Endothelial cell of umbilical vein (primary cell): Measurements from ENCODE around the gene CXCL9. TPM values are rescaled to one million over a fixed set of nuclear protein-coding genes. Genes with fewer than 3 reads are reported as not detected.
"Not testable (repeated sequence)": the region's sequence is repeated elsewhere in the genome, so short reads cannot be mapped to it uniquely, and the experiment has no call there.

Experiments
- BruUV-seq: library from RNA; stranded (reverse); fragments of 400-500 nt; replicated peaks from 2 replicates; lab custom pipeline; 2021; lab: Mats Ljungman, UMichigan
- CTCF ChIA-PET: fragments of 300-600, 350-600 bp; sonication (Branson Sonifier 250); formaldehyde crosslinking; loops from one replicate; lab custom pipeline; 2021; ENCODE audit warnings: antibody characterized with exemption, inconsistent platforms; lab: Charles Lee
- POLR2A ChIA-PET: fragments of 300-600, 350-600 bp; sonication (Branson Sonifier 250); formaldehyde crosslinking; loops from one replicate; lab custom pipeline; 2021; ENCODE audit warnings: antibody characterized with exemption, inconsistent platforms; lab: Charles Lee
- DNase-seq: peaks from one replicate; pipeline ENCODE4 v3.0.0-alpha.2; 2011; ENCODE audit warnings: low read depth, low spot score
- FAIRE-seq: peaks from 2 replicates; lab custom pipeline; 2011; peaks lifted over from hg19 to GRCh38; lab: Jason Lieb, UNC
- H2AFZ ChIP-seq: 2 replicates; pipeline ENCODE4 v1.6.0; 2012; ENCODE audit warnings: low read depth, low read length, control low read depth, inconsistent platforms
- H3K27ac ChIP-seq: 2 replicates; pipeline ENCODE4 v1.5.1; 2011; ENCODE audit warnings: low read depth, mild to moderate bottlenecking, control low read depth, low read length, moderate library complexity; ENCODE audit not compliant: insufficient read depth
- H3K27me3 ChIP-seq, 2 experiments: 2 replicates each; pipeline versions ENCODE4 v1.6.0 to v1.6.1; 2011; ENCODE audit warnings: low read length in 2 of 2, mixed read lengths in 1 of 2; ENCODE audit not compliant: control insufficient read depth in 2 of 2, insufficient read depth in 2 of 2
- H3K36me3 ChIP-seq, 2 experiments: 2 replicates in 1 of 2; 3 replicates in 1 of 2; pipeline ENCODE4 v1.5.1; 2011; ENCODE audit warnings: low read length in 2 of 2, mild to moderate bottlenecking in 1 of 2, moderate library complexity in 1 of 2; ENCODE audit not compliant: control insufficient read depth in 2 of 2, insufficient read depth in 2 of 2; ENCODE audit errors: extremely low read depth in 1 of 2
- H3K4me1 ChIP-seq: 3 replicates; pipeline ENCODE4 v1.5.1; 2011; ENCODE audit warnings: mild to moderate bottlenecking, low read length; ENCODE audit not compliant: control insufficient read depth, insufficient read depth; ENCODE audit errors: extremely low read depth
- H3K4me2 ChIP-seq: 2 replicates; pipeline ENCODE4 v1.6.1; 2011; ENCODE audit warnings: low read length, control low read depth, mixed read lengths; ENCODE audit not compliant: insufficient read depth
- H3K4me3 ChIP-seq, 3 experiments: fragments of 200-600 bp in 1 of 3; sonication (generic), shearing (Covaris generic) in 1 of 3; replicated peaks in 1 of 3; 2 replicates each; pipeline ENCODE4 v1.5.1; 2011 to 2016; ENCODE audit warnings: control low read depth in 3 of 3, low read length in 3 of 3, mild to moderate bottlenecking in 2 of 3, inconsistent platforms in 1 of 3, low read depth in 1 of 3, moderate library complexity in 1 of 3; ENCODE audit not compliant: insufficient read depth in 1 of 3
- H3K79me2 ChIP-seq: 2 replicates; pipeline ENCODE4 v1.6.0; 2012; ENCODE audit warnings: low read length, inconsistent platforms; ENCODE audit not compliant: control insufficient read depth, insufficient read depth
- H3K9ac ChIP-seq: replicated peaks from 2 replicates; pipeline ENCODE3; 2011; ENCODE audit warnings: low read length, control low read depth; ENCODE audit not compliant: insufficient read depth; ENCODE audit errors: extremely low read depth
- H3K9me1 ChIP-seq: replicated peaks from 3 replicates; pipeline ENCODE4 v1.6.0; 2011; ENCODE audit warnings: mild to moderate bottlenecking, low read length; ENCODE audit not compliant: control insufficient read depth, insufficient read depth; ENCODE audit errors: extremely low read depth
- H3K9me3 ChIP-seq: replicated peaks from 2 replicates; pipeline ENCODE4 v1.5.1; 2012; ENCODE audit warnings: low read length, inconsistent platforms; ENCODE audit not compliant: control insufficient read depth, insufficient read depth
- H4K20me1 ChIP-seq: replicated peaks from 2 replicates; pipeline ENCODE3; 2011; ENCODE audit warnings: mild to moderate bottlenecking, low read length; ENCODE audit not compliant: control insufficient read depth, insufficient read depth; ENCODE audit errors: extremely low read depth
- EZH2 ChIP-seq: IDR thresholded peaks from 2 replicates; pipeline ENCODE4 v1.6.1; 2012; ENCODE audit warnings: borderline replicate concordance, low read depth, mild to moderate bottlenecking, moderate library complexity, low read length, inconsistent platforms; ENCODE audit not compliant: severe bottlenecking
- FOS ChIP-seq: IDR thresholded peaks from 2 replicates; pipeline ENCODE4 v1.6.1; 2011; ENCODE audit warnings: mild to moderate bottlenecking, low read length, moderate library complexity, borderline replicate concordance; ENCODE audit not compliant: insufficient read depth
- GATA2 ChIP-seq: IDR thresholded peaks from 2 replicates; pipeline ENCODE4 v1.7.0; 2011; ENCODE audit warnings: low read depth, mild to moderate bottlenecking, moderate library complexity, mixed read lengths, low read length; ENCODE audit not compliant: insufficient read length, insufficient read depth
- JUN ChIP-seq: IDR thresholded peaks from 2 replicates; pipeline ENCODE4 v1.6.1; 2011; ENCODE audit warnings: borderline replicate concordance, low read depth; ENCODE audit not compliant: insufficient read length, insufficient read depth
- MYC ChIP-seq: IDR thresholded peaks from one replicate; pipeline ENCODE4 v1.6.1; 2011; ENCODE audit warnings: mild to moderate bottlenecking, low read depth, low read length
- POLR2A ChIP-seq: IDR thresholded peaks from 2 replicates; pipeline ENCODE4 v1.6.1; 2012; ENCODE audit warnings: low read depth, mild to moderate bottlenecking, control low read depth, low read length
- POLR2AphosphoS5 ChIP-seq: IDR thresholded peaks from 2 replicates; pipeline ENCODE4 v1.6.1; 2012; ENCODE audit warnings: low read depth, mild to moderate bottlenecking, control low read depth, low read length, moderate library complexity; ENCODE audit not compliant: insufficient read depth
- dilution Hi-C: fragments of 300-500 bp; cut with MboI; formaldehyde crosslinking; loops from one replicate; pipeline ENCODE4 v1.15.0; 2019; ENCODE audit warnings: low sequenced_read_pairs; ENCODE audit not compliant: extremely low pct_ligation_motif_present
- intact Hi-C: fragments of 100-400 bp; cut with micrococcal nuclease; formaldehyde crosslinking; loops from one replicate; pipeline ENCODE4 v1.10.0; 2022
- polyA plus RNA-seq, 4 experiments: library from polyadenylated mRNA; depleted of rRNA in 3 of 4; stranded (reverse) in 3 of 4; unstranded in 1 of 4; fragments of >200 nt; gene quantifications; 2 replicates each; pipeline versions ENCODE4 v1.2.1 to v1.2.3, GENCODE V29; 2011 to 2012; ENCODE audit warnings: missing spikeins in 1 of 4
- total RNA-seq: library from RNA; stranded (reverse); gene quantifications from 2 replicates; pipeline ENCODE4 v1.2.3, GENCODE V29; 2021
- TF ChIP-seq, protein P1 (sequence below): IDR thresholded peaks from 2 replicates; pipeline ENCODE4 v1.6.1; 2011; ENCODE audit not compliant: insufficient read depth, insufficient read length
- TF ChIP-seq, protein P2 (sequence below), 2 donors: IDR thresholded peaks; 1 replicate in 1 of 2; 2 replicates in 1 of 2; pipeline ENCODE4 v1.5.1; 2011; ENCODE audit warnings: low read length in 2 of 2, mild to moderate bottlenecking in 2 of 2, moderate library complexity in 2 of 2, control low read depth in 1 of 2, inconsistent platforms in 1 of 2, low read depth in 1 of 2; ENCODE audit not compliant: insufficient read depth in 1 of 2; ENCODE audit errors: extremely low read depth in 1 of 2

The CXCL9 gene
- total and polyA plus RNA-seq, 2 donors (not counting 3 experiments of a cell fraction or from before 2014, with no cell fraction given), result not detected

DNA sequence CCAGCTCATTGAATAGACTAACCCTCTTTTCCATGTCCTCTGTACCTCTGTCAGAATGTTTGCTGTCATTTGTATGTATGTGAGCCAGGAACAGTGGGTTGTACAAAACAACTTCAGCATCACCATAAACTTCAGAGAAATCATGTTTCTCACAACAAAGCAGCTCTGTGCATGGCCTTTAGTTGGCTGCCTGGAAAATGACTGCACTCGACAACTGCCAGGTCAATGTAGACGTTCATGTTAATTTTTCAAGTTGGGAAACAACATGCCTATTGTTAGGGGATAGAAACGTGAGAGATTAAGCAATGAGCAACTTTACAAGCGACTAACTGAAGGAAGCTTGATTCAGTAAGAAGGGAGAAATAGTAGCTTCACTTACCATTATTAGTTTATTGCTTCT lies 46.4 kb upstream of the CXCL9 start:
- H4K20me1 ChIP-seq, result no peaks in the 10 kb centered on the region
- H3K27me3 ChIP-seq, result peaks cover 30 to 43% of the 10 kb centered on the region in 2 experiments
- TF ChIP-seq MYC, result no peak
- no peak for TF ChIP-seq POLR2AphosphoS5
- TF ChIP-seq GATA2, result no peak
- TF ChIP-seq, protein P1, sequence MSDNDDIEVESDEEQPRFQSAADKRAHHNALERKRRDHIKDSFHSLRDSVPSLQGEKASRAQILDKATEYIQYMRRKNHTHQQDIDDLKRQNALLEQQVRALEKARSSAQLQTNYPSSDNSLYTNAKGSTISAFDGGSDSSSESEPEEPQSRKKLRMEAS, result no peak
- TF ChIP-seq POLR2A, result no peak
- TF ChIP-seq, protein P2, sequence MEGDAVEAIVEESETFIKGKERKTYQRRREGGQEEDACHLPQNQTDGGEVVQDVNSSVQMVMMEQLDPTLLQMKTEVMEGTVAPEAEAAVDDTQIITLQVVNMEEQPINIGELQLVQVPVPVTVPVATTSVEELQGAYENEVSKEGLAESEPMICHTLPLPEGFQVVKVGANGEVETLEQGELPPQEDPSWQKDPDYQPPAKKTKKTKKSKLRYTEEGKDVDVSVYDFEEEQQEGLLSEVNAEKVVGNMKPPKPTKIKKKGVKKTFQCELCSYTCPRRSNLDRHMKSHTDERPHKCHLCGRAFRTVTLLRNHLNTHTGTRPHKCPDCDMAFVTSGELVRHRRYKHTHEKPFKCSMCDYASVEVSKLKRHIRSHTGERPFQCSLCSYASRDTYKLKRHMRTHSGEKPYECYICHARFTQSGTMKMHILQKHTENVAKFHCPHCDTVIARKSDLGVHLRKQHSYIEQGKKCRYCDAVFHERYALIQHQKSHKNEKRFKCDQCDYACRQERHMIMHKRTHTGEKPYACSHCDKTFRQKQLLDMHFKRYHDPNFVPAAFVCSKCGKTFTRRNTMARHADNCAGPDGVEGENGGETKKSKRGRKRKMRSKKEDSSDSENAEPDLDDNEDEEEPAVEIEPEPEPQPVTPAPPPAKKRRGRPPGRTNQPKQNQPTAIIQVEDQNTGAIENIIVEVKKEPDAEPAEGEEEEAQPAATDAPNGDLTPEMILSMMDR (IDR thresholded peaks at IDR 0.05; ENCODE audit: extremely low read depth in 1 of 2, insufficient read depth in 1 of 2, low read depth in 1 of 2, low read length in 2 of 2), result no peak
- no peak for TF ChIP-seq JUN
- TF ChIP-seq EZH2, result no peak
- no peak for TF ChIP-seq FOS
- DNase-seq (no peak), FAIRE-seq (no peak)
- no peak overlapping the region for H3K4me3 ChIP-seq
- no peaks in the 10 kb centered on the region for H3K4me1 ChIP-seq
- ChIA-PET CTCF (interaction anchor here (1.2 to 4.5 kb wide), 8 partner anchors 9 to 158 kb away, joined by 3 to 36 read pairs (median 5); no protein-coding TSS in a partner anchor), POLR2A (no interaction called here)
- H3K27ac ChIP-seq, result no peak overlapping the region
- no peaks in the 10 kb centered on the region for H3K36me3 ChIP-seq
- no TSS peak for BruUV-seq
- no peaks in the 10 kb centered on the region for H3K9me1 ChIP-seq
- H3K4me2 ChIP-seq, result no peak overlapping the region
- no peaks in the 10 kb centered on the region for H3K79me2 ChIP-seq
- intact Hi-C loops (no loop called here), dilution Hi-C loops (no loop called here)
- no peak overlapping the region for H3K9ac ChIP-seq
- H2AFZ ChIP-seq, result no peak overlapping the region
- H3K9me3 ChIP-seq, result no peaks in the 10 kb centered on the region

DNA sequence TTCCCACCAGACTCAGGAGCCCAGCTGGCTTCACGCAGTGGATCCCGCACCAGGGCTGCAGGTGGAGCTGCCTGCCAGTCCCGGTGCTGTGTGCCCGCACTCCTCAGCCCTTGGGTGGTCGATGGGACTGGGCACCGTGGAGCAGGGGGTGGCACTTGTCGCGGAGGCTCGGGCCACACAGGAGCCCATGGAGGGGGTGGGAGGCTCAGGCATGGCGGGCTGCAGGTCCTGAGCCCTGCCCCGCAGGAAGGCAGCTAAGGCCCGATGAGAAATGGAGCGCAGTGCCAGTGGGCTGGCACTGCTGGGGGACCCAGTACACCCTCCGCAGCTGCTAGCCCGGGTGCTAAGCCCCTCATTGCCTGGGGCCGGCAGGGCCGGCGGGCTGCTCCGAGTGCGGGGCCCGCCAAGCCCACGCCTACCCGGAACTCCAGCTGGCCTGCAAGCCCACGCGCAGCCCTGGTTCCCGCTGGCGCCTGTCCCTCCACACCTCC lies 43.3 kb upstream of the CXCL9 start:
- H3K9ac ChIP-seq, dilution Hi-C loops, POLR2A ChIA-PET, H3K27ac ChIP-seq, BruUV-seq, intact Hi-C loops, DNase-seq, H3K4me2 ChIP-seq, H2AFZ ChIP-seq, H3K4me3 ChIP-seq, H3K36me3 ChIP-seq, H3K4me1 ChIP-seq, FAIRE-seq, H3K9me3 ChIP-seq, H3K79me2 ChIP-seq, H4K20me1 ChIP-seq, H3K9me1 ChIP-seq: not testable (repeated sequence)
- CTCF ChIA-PET, result interaction anchor here (1.5 kb wide), 1 partner anchor 55 kb away, joined by 5 read pairs; no protein-coding TSS in a partner anchor
- peaks cover 17 to 18% of the 10 kb centered on the region in 2 experiments for H3K27me3 ChIP-seq
